PFSK-1 (cell line): ENCODE results near the gene RFTN1.

Experiments used
- FOXP2 ChIP-seq: optimal IDR thresholded peaks from 2 replicates; pipeline ENCODE3; 2011; ENCODE audit warnings: borderline replicate concordance, control low read depth, inconsistent platforms; ENCODE audit not compliant: insufficient read depth; ENCODE audit errors: extremely low read length, extremely low read depth
- REST ChIP-seq, 2 experiments: IDR thresholded peaks; 2 replicates each; pipeline versions ENCODE4 v1.6.1 to v1.8.0; 2011 to 2012; ENCODE audit warnings: low read depth in 2 of 2, low read length in 2 of 2, control low read depth in 1 of 2, inconsistent platforms in 1 of 2, mild to moderate bottlenecking in 1 of 2, moderate library complexity in 1 of 2; ENCODE audit not compliant: insufficient read depth in 1 of 2
- SIN3A ChIP-seq: IDR thresholded peaks from 2 replicates; pipeline ENCODE4 v1.6.1; 2012; ENCODE audit warnings: mild to moderate bottlenecking, low read length, moderate library complexity, borderline replicate concordance; ENCODE audit not compliant: insufficient read depth

GRCh38 chr3:16322189-16322588 lies 191.3 kb downstream of the RFTN1 start:
- TF ChIP-seq FOXP2 (no peak), REST (IDR thresholded peaks at IDR 0.05; ENCODE audit: insufficient read depth in 1 of 2, low read depth in 2 of 2, low read length in 2 of 2) (no peak), SIN3A (no peak)
